ENCODE results near the gene CFAP100. TPM values are rescaled to one million over a fixed set of nuclear protein-coding genes. Genes with fewer than 3 reads are reported as not detected.

The CFAP100 gene
- total RNA-seq, 1 donor from 2014 or later = not detected

- H3K27ac ChIP-seq = no peak overlapping the region
- H3K4me2 ChIP-seq = no peak overlapping the region
- no peak overlapping the region for H3K4me3 ChIP-seq
- Mint-ChIP-seq H3K4me1 (peaks cover 8% of the 10 kb centered on the region), H3K36me3 (peaks cover 50% of the 10 kb centered on the region), H3K27me3 (ENCODE audit: insufficient read depth, low read depth) (no peaks in the 10 kb centered on the region), H3K27ac (no peak overlapping the region), H3K9me3 (no peaks in the 10 kb centered on the region), H3K4me3 (no peak overlapping the region)
- DNase-seq (ENCODE audit: low spot score) = no peak
- H3K9ac ChIP-seq = no peak overlapping the region
- peaks cover 50% of the 10 kb centered on the region for H4K20me1 ChIP-seq (ENCODE audit: low read depth)
- peaks cover 15% of the 10 kb centered on the region for H3K36me3 ChIP-seq
- no peak overlapping the region for H2AFZ ChIP-seq (replicated peaks)
- H3K27me3 ChIP-seq = no peaks in the 10 kb centered on the region
- peaks cover 56% of the 10 kb centered on the region for H3K79me2 ChIP-seq (ENCODE audit: low read depth)
- TF ChIP-seq CTCF (IDR thresholded peaks at IDR 0.05) (no peak), EZH2phosphoT487 (IDR thresholded peaks at IDR 0.05) (no peak), EZH2 (IDR thresholded peaks at IDR 0.05) (no peak)
- peaks cover 6% of the 10 kb centered on the region for H3K4me1 ChIP-seq
- H3F3A ChIP-seq (ENCODE audit: low read depth) = no peaks in the 10 kb centered on the region
- H3K9me3 ChIP-seq (ENCODE audit: low read depth) = no peaks in the 10 kb centered on the region
These were observed 72.9 kb downstream of the CFAP100 start for GRCh38 chr3:126467611-126467955.

- Mint-ChIP-seq H3K27ac (peak overlapping the region; percentile 40), H3K4me3 (no peak overlapping the region), H3K9me3 (no peaks in the 10 kb centered on the region), H3K27me3 (ENCODE audit: insufficient read depth, low read depth) (no peaks in the 10 kb centered on the region), H3K36me3 (peaks cover 52% of the 10 kb centered on the region), H3K4me1 (peaks cover 15% of the 10 kb centered on the region)
- no peaks in the 10 kb centered on the region for H3F3A ChIP-seq (ENCODE audit: low read depth)
- no peak overlapping the region for H3K4me3 ChIP-seq
- no peak for DNase-seq (ENCODE audit: low spot score)
- peaks cover 57% of the 10 kb centered on the region for H4K20me1 ChIP-seq (ENCODE audit: low read depth)
- H3K79me2 ChIP-seq (ENCODE audit: low read depth) = peaks cover 62% of the 10 kb centered on the region
- no peak overlapping the region for H3K4me2 ChIP-seq
- no peaks in the 10 kb centered on the region for H3K27me3 ChIP-seq
- TF ChIP-seq CTCF (IDR thresholded peaks at IDR 0.05) (no peak), EZH2 (IDR thresholded peaks at IDR 0.05) (no peak), EZH2phosphoT487 (IDR thresholded peaks at IDR 0.05) (no peak)
- no peaks in the 10 kb centered on the region for H3K9me3 ChIP-seq (ENCODE audit: low read depth)
- peaks cover 15% of the 10 kb centered on the region for H3K36me3 ChIP-seq
- H3K9ac ChIP-seq = peak overlapping the region; percentile 8
- H3K4me1 ChIP-seq = peaks cover 12% of the 10 kb centered on the region
- no peak overlapping the region for H3K27ac ChIP-seq
- H2AFZ ChIP-seq (replicated peaks) = no peak overlapping the region
These were observed 73.6 kb downstream of the CFAP100 start for GRCh38 chr3:126468028-126468891.

- Histone ChIP-seq H3K27me3 (no peaks in the 10 kb centered on the region), H3K36me3 (peaks cover 10% of the 10 kb centered on the region), H3K9me3 (ENCODE audit: low read depth) (no peaks in the 10 kb centered on the region), H3K9ac (no peak overlapping the region), H3K4me1 (peaks cover 22% of the 10 kb centered on the region), H3K4me2 (no peak overlapping the region), H4K20me1 (ENCODE audit: low read depth) (peaks cover 69% of the 10 kb centered on the region), H3K79me2 (ENCODE audit: low read depth) (peaks cover 75% of the 10 kb centered on the region), H2AFZ (replicated peaks) (no peak overlapping the region), H3K4me3 (no peak overlapping the region), H3F3A (ENCODE audit: low read depth) (no peaks in the 10 kb centered on the region), H3K27ac (no peak overlapping the region)
- Mint-ChIP-seq H3K36me3 (peaks cover 48% of the 10 kb centered on the region), H3K9me3 (no peaks in the 10 kb centered on the region), H3K4me1 (peaks cover 26% of the 10 kb centered on the region), H3K27me3 (ENCODE audit: insufficient read depth, low read depth) (peaks cover under 1% of the 10 kb centered on the region), H3K4me3 (no peak overlapping the region), H3K27ac (no peak overlapping the region)
- TF ChIP-seq EZH2phosphoT487 (IDR thresholded peaks at IDR 0.05) (no peak), CTCF (IDR thresholded peaks at IDR 0.05) (no peak), EZH2 (IDR thresholded peaks at IDR 0.05) (no peak)
- DNase-seq (ENCODE audit: low spot score) = no peak
These were observed 74.8 kb downstream of the CFAP100 start for GRCh38 chr3:126469479-126469878.

Measured in neural progenitor cell (in vitro differentiated cells).